RWPE2 (cell line): ENCODE measurements around the gene SSPN.

Source experiments
- ATAC-seq: fragments of 200-7000 bp; cut with Tn5 transposase; 3 replicates; pipeline ENCODE4 v1.9.1; 2021; ENCODE audit warnings: low read depth
- DNase-seq: peaks from one replicate; pipeline ENCODE4 v3.0.0-alpha.2; 2020; ENCODE audit warnings: low spot score
- H3K27ac ChIP-seq: fragments of 450-650 bp; 2 replicates; pipeline ENCODE4 v1.5.1; 2017; ENCODE audit warnings: mild to moderate bottlenecking; ENCODE audit not compliant: poor library complexity, severe bottlenecking
- H3K27me3 ChIP-seq: fragments of 250-450 bp; sonication (Bioruptor Pico); 2 replicates; pipeline ENCODE4 v1.5.1; 2021; ENCODE audit warnings: mild to moderate bottlenecking, moderate library complexity; ENCODE audit not compliant: insufficient read depth, poor library complexity, severe bottlenecking
- H3K36me3 ChIP-seq: fragments of 250-450 bp; sonication (Bioruptor Pico); 2 replicates; pipeline ENCODE4 v1.5.1; 2020; ENCODE audit warnings: low read depth, mild to moderate bottlenecking, moderate library complexity
- H3K4me1 ChIP-seq: fragments of 250-450 bp; sonication (Bioruptor Pico); 2 replicates; pipeline ENCODE4 v1.5.1; 2021; ENCODE audit warnings: mild to moderate bottlenecking, moderate library complexity; ENCODE audit not compliant: insufficient read depth, poor library complexity, severe bottlenecking
- H3K4me3 ChIP-seq: fragments of 250-450 bp; sonication (Bioruptor Pico); 2 replicates; pipeline ENCODE4 v1.5.1; 2021; ENCODE audit warnings: mild to moderate bottlenecking, moderate library complexity; ENCODE audit not compliant: severe bottlenecking
- H3K9me3 ChIP-seq: fragments of 250-450 bp; sonication (Bioruptor Pico); 2 replicates; pipeline ENCODE4 v1.5.1; 2021; ENCODE audit warnings: mild to moderate bottlenecking, moderate library complexity; ENCODE audit not compliant: severe bottlenecking
- CTCF ChIP-seq: fragments of 450-650 bp; IDR thresholded peaks from one replicate; pipeline ENCODE4 v1.5.1; 2017; ENCODE audit warnings: mild to moderate bottlenecking, moderate library complexity; ENCODE audit not compliant: poor library complexity, severe bottlenecking

SSPN gene

GRCh38 chr12:26211331-26211730 is 16.0 kb downstream of the SSPN start:
- Histone ChIP-seq H3K36me3 (no peaks in the 10 kb centered on the region), H3K4me3 (no peak overlapping the region), H3K9me3 (no peaks in the 10 kb centered on the region), H3K4me1 (no peaks in the 10 kb centered on the region), H3K27me3 (no peaks in the 10 kb centered on the region), H3K27ac (no peak overlapping the region)
- DNase-seq (no peak), ATAC-seq (no peak)
- no peak for TF ChIP-seq CTCF

- Histone ChIP-seq H3K36me3 (no peaks in the 10 kb centered on the region), H3K9me3 (no peaks in the 10 kb centered on the region), H3K4me1 (no peaks in the 10 kb centered on the region), H3K27ac (no peak overlapping the region), H3K4me3 (no peak overlapping the region), H3K27me3 (no peaks in the 10 kb centered on the region)
- TF ChIP-seq CTCF: no peak
- ATAC-seq (no peak), DNase-seq (no peak)
Measured at GRCh38 chr12:26212396-26212795, 17.0 kb downstream of the SSPN start.

- DNase-seq: no peak
- no peaks in the 10 kb centered on the region for H3K36me3 ChIP-seq
- ATAC-seq: no peak
Measured at GRCh38 chr12:26212988-26213387, 17.6 kb downstream of the SSPN start.

GRCh38 chr12:26214121-26214520 is 18.7 kb downstream of the SSPN start:
- H3K27me3 ChIP-seq: no peaks in the 10 kb centered on the region
- ATAC-seq: no peak
- H3K9me3 ChIP-seq: no peaks in the 10 kb centered on the region
- H3K36me3 ChIP-seq: no peaks in the 10 kb centered on the region
- H3K27ac ChIP-seq: no peak overlapping the region
- DNase-seq: no peak
- TF ChIP-seq CTCF: no peak
- no peak overlapping the region for H3K4me3 ChIP-seq
- H3K4me1 ChIP-seq: no peaks in the 10 kb centered on the region

More at GRCh38 chr12:26212988-26213387, 17.6 kb downstream of the SSPN start:
- H3K27ac ChIP-seq: no peak overlapping the region
- no peaks in the 10 kb centered on the region for H3K4me1 ChIP-seq
- TF ChIP-seq CTCF: no peak
- no peak overlapping the region for H3K4me3 ChIP-seq
- no peaks in the 10 kb centered on the region for H3K27me3 ChIP-seq
- no peaks in the 10 kb centered on the region for H3K9me3 ChIP-seq

GRCh38 chr12:26219736-26220135 is 24.4 kb downstream of the SSPN start:
- ATAC-seq: no peak
- no peaks in the 10 kb centered on the region for H3K9me3 ChIP-seq
- H3K36me3 ChIP-seq: no peaks in the 10 kb centered on the region
- H3K27me3 ChIP-seq: no peaks in the 10 kb centered on the region
- no peaks in the 10 kb centered on the region for H3K4me1 ChIP-seq
- DNase-seq: no peak
- no peak overlapping the region for H3K27ac ChIP-seq
- no peak overlapping the region for H3K4me3 ChIP-seq
- no peak for TF ChIP-seq CTCF
